NCI-H1694 (cell line): ENCODE measurements around the gene DDX10.
"Not testable (repeated sequence)": the region's sequence is repeated elsewhere in the genome, so short reads cannot be mapped to it uniquely, and the experiment has no call there.

Experiments
- DNase-seq: peaks from one replicate; lab custom pipeline; 2025; lab: John Stamatoyannopoulos, UW

Gene DDX10

GRCh38 chr11:108718466-108718865, 53.6 kb downstream of the DDX10 start:
- no peak for DNase-seq

GRCh38 chr11:108724974-108725689, 60.3 kb downstream of the DDX10 start:
- DNase-seq = no peak

GRCh38 chr11:108726077-108726800, 61.4 kb downstream of the DDX10 start:
- no peak for DNase-seq

GRCh38 chr11:108727665-108728064, 62.8 kb downstream of the DDX10 start:
- no peak for DNase-seq

GRCh38 chr11:108729227-108729871, 64.5 kb downstream of the DDX10 start:
- no peak for DNase-seq

GRCh38 chr11:108732395-108732794, 67.5 kb downstream of the DDX10 start:
- no peak for DNase-seq

- no peak for DNase-seq
These were observed 68.7 kb downstream of the DDX10 start for GRCh38 chr11:108733479-108734116.

GRCh38 chr11:108734283-108734682, 69.4 kb downstream of the DDX10 start:
- no peak for DNase-seq

- DNase-seq = no peak
These were observed 70.2 kb downstream of the DDX10 start for GRCh38 chr11:108734956-108735559.

GRCh38 chr11:108740132-108740531, 75.3 kb downstream of the DDX10 start:
- DNase-seq = not testable (repeated sequence)

- DNase-seq = no peak
These were observed 79.0 kb downstream of the DDX10 start for GRCh38 chr11:108743851-108744250.

- no peak for DNase-seq
These were observed 84.1 kb downstream of the DDX10 start for GRCh38 chr11:108748968-108749367.

- DNase-seq = no peak
These were observed 86.6 kb downstream of the DDX10 start for GRCh38 chr11:108751444-108751843.

GRCh38 chr11:108752297-108752751, 87.5 kb downstream of the DDX10 start:
- no peak for DNase-seq

- no peak for DNase-seq
These were observed 90.2 kb downstream of the DDX10 start for GRCh38 chr11:108754901-108755625.

GRCh38 chr11:108757630-108758029, 92.8 kb downstream of the DDX10 start:
- no peak for DNase-seq

GRCh38 chr11:108758458-108758857, 93.6 kb downstream of the DDX10 start:
- DNase-seq = no peak

GRCh38 chr11:108766596-108767173, 101.8 kb downstream of the DDX10 start:
- DNase-seq = no peak

- no peak for DNase-seq
These were observed 103.5 kb downstream of the DDX10 start for GRCh38 chr11:108768370-108768769.

- DNase-seq = no peak
These were observed 104.1 kb downstream of the DDX10 start for GRCh38 chr11:108768964-108769363.
